ENCODE data around the gene KIFC1.

The KIFC1 gene

DNA sequence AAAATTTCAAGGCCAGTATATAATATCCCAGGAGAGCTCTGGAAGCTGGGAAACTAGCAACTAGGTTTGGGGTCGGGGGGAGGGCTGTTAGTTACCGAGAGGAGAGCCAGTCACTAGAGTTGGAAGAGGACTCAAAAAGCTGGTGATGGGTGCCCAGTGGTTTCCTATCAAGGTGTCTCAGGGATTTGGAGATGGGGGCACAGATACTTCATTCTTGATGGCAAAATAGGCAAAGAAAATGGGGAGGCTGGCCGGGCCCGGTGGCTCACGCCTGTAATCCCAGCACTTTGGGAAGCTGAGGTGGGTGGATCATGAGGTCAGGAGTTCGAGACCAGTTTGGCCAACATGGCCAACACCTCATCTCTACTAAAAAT is 20.0 kb downstream of the KIFC1 start:
- CTCF ChIA-PET: no interaction called here
- H3K27ac ChIP-seq (ENCODE audit: insufficient read depth in 1 of 2, low read depth in 1 of 2, low read length in 2 of 2, poor library complexity in 1 of 2, severe bottlenecking in 2 of 2): peak overlapping the region; percentile 33 to 85
- no peak for DNase-seq
- WGBS (ENCODE audit: insufficient coverage): 66% methylated on average over 5 of the region's 6 CpGs
- peaks cover 5 to 39% (median 25%) of the 10 kb centered on the region in 4 experiments for H3K4me1 ChIP-seq (ENCODE audit: control extremely low read depth in 1 of 4, control insufficient read depth in 4 of 4, insufficient read depth in 4 of 4, low read length in 3 of 4)
- H3K9me3 ChIP-seq (ENCODE audit: control extremely low read depth in 1 of 5, control insufficient read depth in 4 of 5, insufficient read depth in 2 of 5, low read depth in 1 of 5, low read length in 4 of 5): no peaks in the 10 kb centered on the region
- POLR2A ChIA-PET: interaction anchor here (1.2 kb wide), 1 partner anchor 14 kb away, joined by 3 read pairs; no protein-coding TSS in a partner anchor
- H3K27me3 ChIP-seq (replicated peaks in 2 of 5; ENCODE audit: control insufficient read depth in 4 of 5, insufficient read depth in 5 of 5, low read length in 4 of 5): no peaks in the 10 kb centered on the region
- peaks cover 4 to 57% (median 37%) of the 10 kb centered on the region in 4 experiments for H3K36me3 ChIP-seq (ENCODE audit: control insufficient read depth in 4 of 4, insufficient read depth in 4 of 4, low read length in 3 of 4)
- H3K4me3 ChIP-seq (ENCODE audit: control insufficient read depth in 1 of 7, extremely low read depth in 1 of 7, insufficient read depth in 4 of 7, low read depth in 2 of 7, low read length in 6 of 7): peak overlapping the region; percentile 68 to 92 (median 78)

DNA sequence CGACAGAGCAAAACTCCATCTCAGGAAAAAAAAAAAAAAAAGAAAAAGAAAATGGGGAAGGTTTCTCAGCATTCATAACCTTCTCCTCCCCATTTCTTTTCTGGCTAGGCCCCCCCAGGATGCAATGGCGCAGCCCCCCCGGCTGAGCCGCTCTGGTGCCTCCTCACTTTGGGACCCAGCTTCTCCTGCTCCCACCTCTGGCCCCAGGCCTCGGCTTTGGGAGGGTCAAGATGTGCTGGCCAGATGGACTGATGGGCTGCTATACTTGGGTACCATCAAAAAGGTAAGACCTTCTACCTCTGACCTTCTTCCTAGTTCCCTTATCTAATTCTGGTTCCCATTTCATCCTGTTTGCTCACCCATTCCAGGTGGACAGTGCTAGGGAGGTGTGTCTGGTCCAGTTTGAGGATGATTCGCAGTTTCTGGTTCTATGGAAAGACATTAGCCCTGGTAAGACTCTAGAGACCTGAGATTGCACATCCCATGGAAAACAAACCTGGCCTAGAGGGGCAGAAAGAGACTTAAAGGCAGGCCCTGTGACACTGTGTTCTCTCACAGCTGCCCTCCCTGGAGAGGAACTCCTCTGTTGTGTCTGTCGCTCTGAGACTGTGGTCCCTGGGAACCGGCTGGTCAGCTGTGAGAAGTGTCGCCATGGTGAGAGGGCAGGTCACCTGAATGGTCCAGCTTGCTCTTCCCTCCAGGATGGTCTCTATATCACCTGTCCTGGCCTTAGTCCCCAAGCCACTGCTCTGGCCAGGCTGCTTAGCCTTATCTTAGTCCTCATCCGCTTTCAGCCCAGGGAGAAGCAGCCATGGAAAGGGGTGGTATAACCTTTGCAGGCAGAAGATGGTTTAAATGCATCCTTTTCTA is 20.8 kb downstream of the KIFC1 start:
- no peak overlapping the region for H3K4me3 ChIP-seq (ENCODE audit: control insufficient read depth in 1 of 7, extremely low read depth in 1 of 7, insufficient read depth in 4 of 7, low read depth in 2 of 7, low read length in 6 of 7)
- H3K27ac ChIP-seq (ENCODE audit: insufficient read depth in 1 of 2, low read depth in 1 of 2, low read length in 2 of 2, poor library complexity in 1 of 2, severe bottlenecking in 2 of 2): peak overlapping the region in 1 of 2 experiments; percentile 22
- no peaks in the 10 kb centered on the region for H3K9me3 ChIP-seq (ENCODE audit: control extremely low read depth in 1 of 5, control insufficient read depth in 4 of 5, insufficient read depth in 2 of 5, low read depth in 1 of 5, low read length in 4 of 5)
- WGBS (ENCODE audit: insufficient coverage): 92% methylated on average over 9 of the region's 10 CpGs
- H3K4me1 ChIP-seq (ENCODE audit: control extremely low read depth in 1 of 4, control insufficient read depth in 4 of 4, insufficient read depth in 4 of 4, low read length in 3 of 4): peaks cover 10 to 46% (median 32%) of the 10 kb centered on the region in 4 experiments
- ChIA-PET POLR2A (interaction anchor here (1.2 kb wide), 1 partner anchor 13 kb away, joined by 3 read pairs; no protein-coding TSS in a partner anchor), CTCF (interaction anchor here (1.6 kb wide), 1 partner anchor 13 kb away, joined by 3 read pairs; no protein-coding TSS in a partner anchor)
- no peaks in the 10 kb centered on the region for H3K27me3 ChIP-seq (replicated peaks in 2 of 5; ENCODE audit: control insufficient read depth in 4 of 5, insufficient read depth in 5 of 5, low read length in 4 of 5)
- no peak for DNase-seq
- peaks cover 4 to 55% (median 33%) of the 10 kb centered on the region in 4 experiments for H3K36me3 ChIP-seq (ENCODE audit: control insufficient read depth in 4 of 4, insufficient read depth in 4 of 4, low read length in 3 of 4)

DNA sequence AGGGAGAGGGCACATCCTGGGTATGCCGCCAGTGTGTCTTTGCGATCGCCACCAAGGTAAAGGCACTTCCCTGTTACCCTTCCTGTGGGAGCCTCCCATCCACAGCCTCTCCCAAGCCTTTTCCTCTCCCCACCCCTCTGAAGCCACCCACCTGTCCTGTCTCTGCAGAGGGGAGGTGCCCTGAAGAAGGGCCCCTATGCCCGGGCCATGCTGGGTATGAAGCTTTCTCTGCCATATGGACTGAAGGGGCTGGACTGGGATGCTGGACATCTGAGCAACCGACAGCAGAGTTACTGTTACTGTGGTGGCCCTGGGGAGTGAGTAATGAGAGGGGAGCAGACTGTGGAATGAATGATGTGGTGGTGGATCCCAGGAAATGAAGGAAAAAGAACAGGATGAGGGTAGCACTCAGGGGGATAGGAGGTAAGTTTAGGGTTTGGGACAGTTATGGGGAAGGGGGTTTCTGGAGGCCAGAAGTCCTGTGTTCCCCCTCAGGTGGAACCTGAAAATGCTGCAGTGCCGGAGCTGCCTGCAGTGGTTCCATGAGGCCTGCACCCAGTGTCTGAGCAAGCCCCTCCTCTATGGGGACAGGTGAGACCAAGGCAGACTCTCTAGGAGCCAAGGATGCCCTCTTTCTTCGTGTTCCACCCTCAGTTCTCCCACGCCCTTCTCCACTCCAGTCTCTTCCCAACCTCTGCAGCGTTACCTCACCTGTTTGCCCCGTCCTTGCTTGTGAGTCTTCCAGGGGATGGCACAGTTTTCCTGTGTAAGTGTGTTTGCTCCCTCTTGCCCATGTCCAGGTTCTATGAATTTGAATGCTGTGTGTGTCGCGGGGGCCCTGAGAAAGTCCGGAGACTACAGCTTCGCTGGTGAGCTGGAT is 21.9 kb downstream of the KIFC1 start:
- Histone ChIP-seq H3K27me3 (replicated peaks in 2 of 5; ENCODE audit: control insufficient read depth in 4 of 5, insufficient read depth in 5 of 5, low read length in 4 of 5) (no peaks in the 10 kb centered on the region), H3K4me1 (ENCODE audit: control extremely low read depth in 1 of 4, control insufficient read depth in 4 of 4, insufficient read depth in 4 of 4, low read length in 3 of 4) (peaks cover 11 to 53% (median 39%) of the 10 kb centered on the region in 4 experiments), H3K4me3 (ENCODE audit: control insufficient read depth in 1 of 7, extremely low read depth in 1 of 7, insufficient read depth in 4 of 7, low read depth in 2 of 7, low read length in 6 of 7) (no peak overlapping the region), H3K9me3 (ENCODE audit: control extremely low read depth in 1 of 5, control insufficient read depth in 4 of 5, insufficient read depth in 2 of 5, low read depth in 1 of 5, low read length in 4 of 5) (no peaks in the 10 kb centered on the region), H3K36me3 (ENCODE audit: control insufficient read depth in 4 of 4, insufficient read depth in 4 of 4, low read length in 3 of 4) (peaks cover 4 to 46% (median 33%) of the 10 kb centered on the region in 4 experiments), H3K27ac (ENCODE audit: insufficient read depth in 1 of 2, low read depth in 1 of 2, low read length in 2 of 2, poor library complexity in 1 of 2, severe bottlenecking in 2 of 2) (no peak overlapping the region)
- CTCF ChIA-PET: interaction anchor here (1.0 to 1.6 kb wide), 3 partner anchors 9 to 23 kb away, joined by 3 read pairs; no protein-coding TSS in a partner anchor
- WGBS (ENCODE audit: insufficient coverage): 99% methylated on average over 6 of the region's 14 CpGs
- POLR2A ChIA-PET: no interaction called here
- DNase-seq: no peak

DNA sequence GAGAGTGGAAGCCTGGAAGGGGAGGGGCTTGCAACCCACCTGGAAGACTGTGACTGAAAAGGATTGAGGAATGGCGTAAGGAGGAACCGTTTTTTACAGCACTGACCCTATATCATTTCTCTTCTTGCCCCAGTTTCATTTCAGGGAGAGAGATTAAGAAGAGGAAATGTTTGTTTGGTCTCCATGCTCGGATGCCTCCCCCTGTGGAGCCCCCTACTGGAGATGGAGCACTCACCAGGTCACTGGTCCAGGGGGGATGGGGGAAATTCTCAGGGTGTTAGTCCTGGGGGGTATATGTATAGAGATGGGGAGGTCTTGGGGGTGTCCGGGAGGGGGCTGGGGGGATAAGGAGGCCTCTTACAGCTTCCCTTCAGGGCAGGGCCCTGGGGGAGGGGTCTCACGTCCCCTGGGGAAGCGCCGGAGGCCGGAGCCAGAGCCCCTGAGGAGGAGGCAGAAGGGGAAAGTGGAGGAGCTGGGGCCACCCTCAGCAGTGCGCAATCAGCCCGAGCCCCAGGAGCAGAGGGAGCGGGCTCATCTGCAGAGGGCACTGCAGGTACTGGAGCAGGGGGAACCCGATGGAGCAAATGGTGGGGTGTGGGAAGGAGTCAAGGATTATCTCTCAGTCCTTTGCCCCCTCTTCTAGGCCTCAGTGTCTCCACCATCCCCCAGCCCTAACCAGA is 23.1 kb downstream of the KIFC1 start:
- ChIA-PET CTCF (interaction anchor here (1.6 kb wide), 1 partner anchor 24 kb away, joined by 3 read pairs; no protein-coding TSS in a partner anchor), POLR2A (no interaction called here)
- Histone ChIP-seq H3K27ac (ENCODE audit: insufficient read depth in 1 of 2, low read depth in 1 of 2, low read length in 2 of 2, poor library complexity in 1 of 2, severe bottlenecking in 2 of 2) (no peak overlapping the region), H3K27me3 (replicated peaks in 2 of 5; ENCODE audit: control insufficient read depth in 4 of 5, insufficient read depth in 5 of 5, low read length in 4 of 5) (no peaks in the 10 kb centered on the region), H3K4me3 (ENCODE audit: control insufficient read depth in 1 of 7, extremely low read depth in 1 of 7, insufficient read depth in 4 of 7, low read depth in 2 of 7, low read length in 6 of 7) (no peak overlapping the region), H3K36me3 (ENCODE audit: control insufficient read depth in 4 of 4, insufficient read depth in 4 of 4, low read length in 3 of 4) (peaks cover 4 to 45% (median 33%) of the 10 kb centered on the region in 4 experiments), H3K4me1 (ENCODE audit: control extremely low read depth in 1 of 4, control insufficient read depth in 4 of 4, insufficient read depth in 4 of 4, low read length in 3 of 4) (peaks cover 18 to 56% (median 46%) of the 10 kb centered on the region in 4 experiments), H3K9me3 (ENCODE audit: control extremely low read depth in 1 of 5, control insufficient read depth in 4 of 5, insufficient read depth in 2 of 5, low read depth in 1 of 5, low read length in 4 of 5) (no peaks in the 10 kb centered on the region)
- 96% methylated on average over 6 of the region's 12 CpGs for WGBS (ENCODE audit: insufficient coverage)
- DNase-seq: peak in 2 of 3 donors; percentile 62 to 65

DNA sequence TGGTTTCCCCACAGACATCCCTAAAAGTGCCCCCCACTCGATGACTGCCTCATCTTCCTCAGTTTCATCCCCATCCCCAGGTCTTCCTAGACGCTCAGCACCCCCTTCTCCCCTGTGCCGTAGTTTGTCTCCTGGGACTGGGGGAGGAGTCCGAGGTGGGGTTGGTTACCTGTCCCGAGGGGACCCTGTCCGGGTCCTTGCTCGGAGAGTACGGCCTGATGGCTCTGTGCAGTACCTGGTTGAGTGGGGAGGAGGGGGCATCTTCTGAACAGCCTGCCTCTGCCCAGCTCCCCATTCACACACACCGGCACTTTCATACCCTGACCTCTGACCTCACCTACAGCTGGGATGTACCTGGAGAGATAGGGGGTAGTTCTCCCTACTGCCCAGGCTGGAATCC is 24.2 kb downstream of the KIFC1 start:
- no peak overlapping the region for H3K4me3 ChIP-seq (ENCODE audit: control insufficient read depth in 1 of 7, extremely low read depth in 1 of 7, insufficient read depth in 4 of 7, low read depth in 2 of 7, low read length in 6 of 7)
- no peaks in the 10 kb centered on the region for H3K27me3 ChIP-seq (replicated peaks in 2 of 5; ENCODE audit: control insufficient read depth in 4 of 5, insufficient read depth in 5 of 5, low read length in 4 of 5)
- CTCF ChIA-PET: interaction anchor here (0.6 to 1.6 kb wide), 3 partner anchors 11 to 152 kb away, joined by 3 to 4 read pairs (median 3); no protein-coding TSS in a partner anchor
- H3K4me1 ChIP-seq (ENCODE audit: control extremely low read depth in 1 of 4, control insufficient read depth in 4 of 4, insufficient read depth in 4 of 4, low read length in 3 of 4): peaks cover 18 to 60% (median 49%) of the 10 kb centered on the region in 4 experiments
- H3K36me3 ChIP-seq (ENCODE audit: control insufficient read depth in 4 of 4, insufficient read depth in 4 of 4, low read length in 3 of 4): peaks cover 4 to 45% (median 33%) of the 10 kb centered on the region in 4 experiments
- WGBS (ENCODE audit: insufficient coverage): 95% methylated on average over 2 of the region's 9 CpGs
- H3K9me3 ChIP-seq (ENCODE audit: control extremely low read depth in 1 of 5, control insufficient read depth in 4 of 5, insufficient read depth in 2 of 5, low read depth in 1 of 5, low read length in 4 of 5): no peaks in the 10 kb centered on the region
- no peak for DNase-seq
- POLR2A ChIA-PET: no interaction called here
- H3K27ac ChIP-seq (ENCODE audit: insufficient read depth in 1 of 2, low read depth in 1 of 2, low read length in 2 of 2, poor library complexity in 1 of 2, severe bottlenecking in 2 of 2): peak overlapping the region in 1 of 2 experiments; percentile 35

DNA sequence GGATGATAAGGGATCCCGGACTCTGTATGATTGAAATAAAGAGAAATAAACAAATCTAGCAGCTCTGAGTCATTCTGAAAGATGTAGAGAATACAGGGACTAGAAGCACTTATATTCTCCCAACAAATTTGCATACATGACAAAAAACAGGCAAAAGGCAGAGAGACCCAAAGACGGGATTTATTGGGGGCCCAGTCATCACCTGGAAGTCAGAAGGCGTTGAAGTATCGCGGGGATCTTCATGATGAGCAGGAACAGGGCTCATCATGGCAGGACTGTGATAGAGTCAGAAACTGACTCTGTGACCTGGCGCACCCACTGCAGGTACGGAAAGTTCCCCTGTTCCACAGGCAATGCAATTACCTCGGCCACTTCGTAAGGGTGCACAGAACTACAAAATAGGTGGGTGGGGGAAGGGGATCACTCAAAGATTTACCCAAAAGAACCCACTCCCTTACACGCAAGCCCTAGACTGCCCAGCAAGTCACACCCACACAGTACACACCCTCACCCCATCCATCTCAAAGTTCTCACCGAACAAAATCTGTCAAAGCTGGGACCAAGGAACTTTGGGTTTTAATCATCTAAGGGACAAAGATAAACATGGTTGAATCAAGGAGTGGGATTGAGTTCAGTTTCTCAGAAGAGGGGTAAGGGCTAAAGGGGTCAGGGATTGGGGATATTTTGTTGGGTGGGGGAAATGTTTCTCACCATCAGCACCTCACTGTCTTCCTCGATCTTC is 24.9 kb downstream of the KIFC1 start:
- Histone ChIP-seq H3K4me1 (ENCODE audit: control extremely low read depth in 1 of 4, control insufficient read depth in 4 of 4, insufficient read depth in 4 of 4, low read length in 3 of 4) (peaks cover 15 to 55% (median 45%) of the 10 kb centered on the region in 4 experiments), H3K27ac (ENCODE audit: insufficient read depth in 1 of 2, low read depth in 1 of 2, low read length in 2 of 2, poor library complexity in 1 of 2, severe bottlenecking in 2 of 2) (peak overlapping the region; percentile 55 to 88), H3K9me3 (ENCODE audit: control extremely low read depth in 1 of 5, control insufficient read depth in 4 of 5, insufficient read depth in 2 of 5, low read depth in 1 of 5, low read length in 4 of 5) (no peaks in the 10 kb centered on the region), H3K27me3 (replicated peaks in 2 of 5; ENCODE audit: control insufficient read depth in 4 of 5, insufficient read depth in 5 of 5, low read length in 4 of 5) (no peaks in the 10 kb centered on the region), H3K4me3 (ENCODE audit: control insufficient read depth in 1 of 7, extremely low read depth in 1 of 7, insufficient read depth in 4 of 7, low read depth in 2 of 7, low read length in 6 of 7) (peak overlapping the region in 6 of 7 experiments; percentile 70 to 91 (median 80)), H3K36me3 (ENCODE audit: control insufficient read depth in 4 of 4, insufficient read depth in 4 of 4, low read length in 3 of 4) (peaks cover 4 to 45% (median 33%) of the 10 kb centered on the region in 4 experiments)
- no peak for DNase-seq
- ChIA-PET CTCF (interaction anchor here (0.6 to 1.6 kb wide), 5 partner anchors 9 to 151 kb away, joined by 3 to 4 read pairs (median 4); no protein-coding TSS in a partner anchor), POLR2A (no interaction called here)
- WGBS (ENCODE audit: insufficient coverage): 93% methylated on average over 6 of the region's 12 CpGs

All from common myeloid progenitor, CD34-positive (primary cell).